K562 (cell line): ENCODE data around the gene RPL27. TPM values are rescaled to one million over a fixed set of nuclear protein-coding genes. Genes with fewer than 3 reads are reported as not detected.
A peak's percentile ranks its signal among the peaks of the same experiment; 100 is the strongest.

Experiments
- CAMTA2 ChIP-seq: fragments of 250-450 bp; sonication (Bioruptor Pico); conservative IDR thresholded peaks from 2 replicates; pipeline ENCODE4 v1.5.1; 2022
- CBX2 ChIP-seq: fragments of 200-600 bp; sonication (generic); IDR thresholded peaks from one replicate; pipeline ENCODE4 v1.6.1; 2012; ENCODE audit warnings: mild to moderate bottlenecking, low read length, inconsistent platforms; ENCODE audit not compliant: insufficient read depth, poor library complexity, severe bottlenecking
- FOS ChIP-seq: IDR thresholded peaks from 3 replicates; pipeline ENCODE4 v1.6.1; 2011; ENCODE audit not compliant: insufficient read length; ENCODE audit errors: extremely low read depth
- HIVEP1 ChIP-seq: fragments of 250-450 bp; sonication (Bioruptor Pico); IDR thresholded peaks from 2 replicates; pipeline ENCODE4 v1.4.0; 2020; ENCODE audit warnings: mild to moderate bottlenecking
- HNRNPK ChIP-seq: fragments of 200-400 bp; formaldehyde crosslinking; IDR thresholded peaks from one replicate; pipeline ENCODE4 v1.6.1; 2018; ENCODE audit warnings: mild to moderate bottlenecking, low read depth, low read length; ENCODE audit not compliant: poor library complexity, severe bottlenecking
- MED1 ChIP-seq: sonication (generic); formaldehyde crosslinking; IDR thresholded peaks from 2 replicates; pipeline ENCODE4 v1.8.1; 2023; ENCODE audit warnings: missing genetic modification reagents, borderline replicate concordance
- MIER1 ChIP-seq: fragments of 450-650 bp; IDR thresholded peaks from 2 replicates; pipeline ENCODE4 v1.6.1; 2016; ENCODE audit warnings: antibody characterized with exemption, mild to moderate bottlenecking, low read depth
- SRF ChIP-seq, 2 experiments: fragments of 250-450, 450-650 bp in 1 of 2; sonication (Bioruptor Pico) in 1 of 2; sonication (generic) in 1 of 2; formaldehyde crosslinking; IDR thresholded peaks; 2 replicates each; pipeline versions ENCODE4 v1.5.0 to v1.5.1; 2020 to 2022; ENCODE audit warnings: mild to moderate bottlenecking in 1 of 2, missing genetic modification reagents in 1 of 2
- TCFL5 ChIP-seq: fragments of 250-450 bp; sonication (Bioruptor Pico); conservative IDR thresholded peaks from 2 replicates; pipeline ENCODE4 v1.6.1; 2021; ENCODE audit warnings: mild to moderate bottlenecking, moderate library complexity, matching md5 sums
- ZC3H8 ChIP-seq: fragments of 450-650 bp; IDR thresholded peaks from 2 replicates; pipeline ENCODE4 v1.6.1; 2017
- ZNF551 ChIP-seq: fragments of 250-450 bp; sonication (Bioruptor Pico); IDR thresholded peaks from 2 replicates; pipeline ENCODE4 v1.5.0; 2021; ENCODE audit warnings: mild to moderate bottlenecking, moderate library complexity
- ZNF583 ChIP-seq: fragments of 250-450 bp; sonication (Bioruptor Pico); IDR thresholded peaks from 2 replicates; pipeline ENCODE4 v1.4.0; 2020
- ZNF586 ChIP-seq: fragments of 450-650 bp; formaldehyde crosslinking; conservative IDR thresholded peaks from 2 replicates; pipeline ENCODE4 v1.4.0; 2020; ENCODE audit warnings: mild to moderate bottlenecking, moderate library complexity
- polyA plus RNA-seq, 8 experiments: library from polyadenylated mRNA; depleted of rRNA in 4 of 8; stranded (reverse) in 5 of 8; unstranded in 3 of 8; fragments of >200 nt; fragmentation: Nextera tagmentation in 2 of 8; fragmentation: Illumina TruSeq in 1 of 8; extraction: Ambion mirVana in 2 of 8; extraction: Trizol in 1 of 8; gene quantifications; 2 replicates each; pipeline versions ENCODE4 v1.2.1 to v1.2.3, GENCODE V29; 2011 to 2014; ENCODE audit warnings: inconsistent platforms in 1 of 8, missing spikeins in 1 of 8
- total RNA-seq, 7 experiments: library from RNA; depleted of rRNA in 6 of 7; stranded (reverse); fragments of >200 nt in 6 of 7; fragmentation: Illumina TruSeq in 2 of 7; extraction: Trizol in 2 of 7; gene quantifications; 2 replicates each; pipeline versions ENCODE4 v1.2.1 to v1.2.3, GENCODE V29; 2011 to 2021; ENCODE audit warnings: low replicate concordance in 1 of 7
- TF ChIP-seq, protein P1 (sequence below), 2 experiments: fragments of 250-450 bp in 1 of 2; fragments of 450-650 bp in 1 of 2; sonication (Bioruptor Pico) in 1 of 2; IDR thresholded peaks; 2 replicates each; pipeline versions ENCODE4 v1.6.1 to v1.8.0; 2016 to 2021; ENCODE audit warnings: mild to moderate bottlenecking in 2 of 2, moderate library complexity in 2 of 2, missing compliant biosample characterization in 1 of 2, missing genetic modification characterization in 1 of 2
- TF ChIP-seq, protein P2 (sequence below), 2 experiments: fragments of 200-800 bp in 1 of 2; sonication (Bioruptor generic) in 1 of 2; sonication (generic) in 1 of 2; formaldehyde crosslinking in 1 of 2; IDR thresholded peaks in 1 of 2; conservative IDR thresholded peaks in 1 of 2; 2 replicates each; pipeline versions ENCODE4 v1.5.0 to v1.6.1; 2016 to 2020; ENCODE audit warnings: missing compliant biosample characterization in 1 of 2, missing genetic modification characterization in 1 of 2, missing genetic modification reagents in 1 of 2
- TF ChIP-seq, protein P3 (sequence below): fragments of 250-450 bp; sonication (Bioruptor Pico); IDR thresholded peaks from 2 replicates; pipeline ENCODE4 v1.4.0; 2020; ENCODE audit warnings: mild to moderate bottlenecking, moderate library complexity, borderline replicate concordance
- TF ChIP-seq, protein P4 (sequence below): IDR thresholded peaks from 2 replicates; pipeline ENCODE4 v1.6.1; 2011; ENCODE audit warnings: borderline replicate concordance, low read depth, mild to moderate bottlenecking, moderate library complexity, low read length; ENCODE audit not compliant: insufficient read depth, poor library complexity, severe bottlenecking

The RPL27 gene
- total and polyA plus RNA-seq, 9 of the 15 experiments (the other 6 are each of a cell fraction or from before 2014, with no cell fraction given), result 1,539 to 6,155 (median 3,710) TPM

DNA sequence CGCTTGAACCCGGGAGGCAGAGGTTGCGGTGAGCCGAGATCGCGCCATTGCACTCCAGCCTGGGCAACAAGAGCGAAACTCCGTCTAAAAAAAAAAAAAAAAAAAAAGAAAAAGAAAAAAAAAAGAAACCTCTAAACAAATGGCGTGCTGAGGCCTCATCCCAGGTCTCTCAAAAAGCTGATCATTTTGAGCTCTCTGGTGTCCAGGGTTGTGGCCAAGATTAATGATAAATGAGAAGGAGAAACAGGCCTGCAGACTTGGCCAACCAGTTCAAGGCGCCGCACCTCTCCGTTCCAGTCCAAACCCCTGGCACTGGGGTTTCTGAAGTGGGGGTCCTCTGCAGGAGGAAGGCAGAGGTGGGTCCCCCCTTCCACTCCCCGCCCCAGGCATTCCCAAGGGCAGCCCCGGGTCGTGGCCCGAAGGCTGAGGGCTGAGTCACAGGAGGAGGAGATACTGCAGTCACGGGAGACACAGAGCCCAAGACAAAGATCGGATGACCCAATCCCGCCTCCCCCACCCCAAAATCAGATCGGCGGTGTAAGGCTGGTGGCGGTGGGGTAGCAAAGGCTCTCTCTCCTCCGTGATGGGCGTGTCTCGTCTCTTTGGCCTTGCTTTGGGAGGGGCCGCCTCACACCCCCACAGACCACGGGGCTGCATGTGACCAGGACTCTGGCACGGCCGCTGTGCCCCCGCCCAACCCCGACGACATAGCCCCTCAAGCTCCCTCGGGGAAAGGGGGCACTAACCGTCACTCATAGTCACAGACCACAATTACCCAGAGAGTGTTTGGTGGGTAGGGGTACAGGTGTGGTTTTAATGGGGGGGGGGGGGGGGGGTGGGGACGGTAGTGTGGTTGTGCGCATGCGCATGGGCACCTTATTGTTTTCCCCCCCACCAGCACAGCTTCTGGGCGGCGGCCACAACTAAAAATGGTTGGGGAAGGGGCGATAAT lies 22.8 kb downstream of the RPL27 start (continued):
- TF ChIP-seq FOS (peak; percentile 10), HIVEP1 (CRISPR knock-in tag) (no peak), ZNF586 (no peak), ZNF583 (CRISPR knock-in tag) (no peak), TCFL5 (CRISPR knock-in tag) (no peak), ZNF551 (CRISPR knock-in tag) (no peak), MED1 (CRISPR knock-in tag) (no peak), SRF (CRISPR knock-in tag; IDR thresholded peaks at IDR 0.05) (no peak; a peak in 1 of 4 replicates), ZC3H8 (no peak), MIER1 (no peak), CBX2 (no peak), HNRNPK (no peak), CAMTA2 (CRISPR knock-in tag) (no peak)
- TF ChIP-seq, protein P1, sequence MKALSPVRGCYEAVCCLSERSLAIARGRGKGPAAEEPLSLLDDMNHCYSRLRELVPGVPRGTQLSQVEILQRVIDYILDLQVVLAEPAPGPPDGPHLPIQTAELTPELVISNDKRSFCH (CRISPR knock-in tag; IDR thresholded peaks at IDR 0.05), result no peak
- TF ChIP-seq, protein P1 (tag; IDR thresholded peaks at IDR 0.05), result 0 out of 2 replicates have a peak, but pooled peaks have one; percentile 28
- TF ChIP-seq, protein P2, sequence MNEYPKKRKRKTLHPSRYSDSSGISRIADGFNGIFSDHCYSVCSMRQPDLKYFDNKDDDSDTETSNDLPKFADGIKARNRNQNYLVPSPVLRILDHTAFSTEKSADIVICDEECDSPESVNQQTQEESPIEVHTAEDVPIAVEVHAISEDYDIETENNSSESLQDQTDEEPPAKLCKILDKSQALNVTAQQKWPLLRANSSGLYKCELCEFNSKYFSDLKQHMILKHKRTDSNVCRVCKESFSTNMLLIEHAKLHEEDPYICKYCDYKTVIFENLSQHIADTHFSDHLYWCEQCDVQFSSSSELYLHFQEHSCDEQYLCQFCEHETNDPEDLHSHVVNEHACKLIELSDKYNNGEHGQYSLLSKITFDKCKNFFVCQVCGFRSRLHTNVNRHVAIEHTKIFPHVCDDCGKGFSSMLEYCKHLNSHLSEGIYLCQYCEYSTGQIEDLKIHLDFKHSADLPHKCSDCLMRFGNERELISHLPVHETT (CRISPR knock-in tag; conservative IDR thresholded peaks at IDR 0.05 in 1 of 2, IDR thresholded peaks at IDR 0.05 in 1 of 2), result peak in 1 of 2 experiments; percentile 60; a peak in 1 of 4 replicates
- TF ChIP-seq, protein P3, sequence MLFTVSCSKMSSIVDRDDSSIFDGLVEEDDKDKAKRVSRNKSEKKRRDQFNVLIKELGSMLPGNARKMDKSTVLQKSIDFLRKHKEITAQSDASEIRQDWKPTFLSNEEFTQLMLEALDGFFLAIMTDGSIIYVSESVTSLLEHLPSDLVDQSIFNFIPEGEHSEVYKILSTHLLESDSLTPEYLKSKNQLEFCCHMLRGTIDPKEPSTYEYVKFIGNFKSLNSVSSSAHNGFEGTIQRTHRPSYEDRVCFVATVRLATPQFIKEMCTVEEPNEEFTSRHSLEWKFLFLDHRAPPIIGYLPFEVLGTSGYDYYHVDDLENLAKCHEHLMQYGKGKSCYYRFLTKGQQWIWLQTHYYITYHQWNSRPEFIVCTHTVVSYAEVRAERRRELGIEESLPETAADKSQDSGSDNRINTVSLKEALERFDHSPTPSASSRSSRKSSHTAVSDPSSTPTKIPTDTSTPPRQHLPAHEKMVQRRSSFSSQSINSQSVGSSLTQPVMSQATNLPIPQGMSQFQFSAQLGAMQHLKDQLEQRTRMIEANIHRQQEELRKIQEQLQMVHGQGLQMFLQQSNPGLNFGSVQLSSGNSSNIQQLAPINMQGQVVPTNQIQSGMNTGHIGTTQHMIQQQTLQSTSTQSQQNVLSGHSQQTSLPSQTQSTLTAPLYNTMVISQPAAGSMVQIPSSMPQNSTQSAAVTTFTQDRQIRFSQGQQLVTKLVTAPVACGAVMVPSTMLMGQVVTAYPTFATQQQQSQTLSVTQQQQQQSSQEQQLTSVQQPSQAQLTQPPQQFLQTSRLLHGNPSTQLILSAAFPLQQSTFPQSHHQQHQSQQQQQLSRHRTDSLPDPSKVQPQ (CRISPR knock-in tag), result no peak
- TF ChIP-seq, protein P4, sequence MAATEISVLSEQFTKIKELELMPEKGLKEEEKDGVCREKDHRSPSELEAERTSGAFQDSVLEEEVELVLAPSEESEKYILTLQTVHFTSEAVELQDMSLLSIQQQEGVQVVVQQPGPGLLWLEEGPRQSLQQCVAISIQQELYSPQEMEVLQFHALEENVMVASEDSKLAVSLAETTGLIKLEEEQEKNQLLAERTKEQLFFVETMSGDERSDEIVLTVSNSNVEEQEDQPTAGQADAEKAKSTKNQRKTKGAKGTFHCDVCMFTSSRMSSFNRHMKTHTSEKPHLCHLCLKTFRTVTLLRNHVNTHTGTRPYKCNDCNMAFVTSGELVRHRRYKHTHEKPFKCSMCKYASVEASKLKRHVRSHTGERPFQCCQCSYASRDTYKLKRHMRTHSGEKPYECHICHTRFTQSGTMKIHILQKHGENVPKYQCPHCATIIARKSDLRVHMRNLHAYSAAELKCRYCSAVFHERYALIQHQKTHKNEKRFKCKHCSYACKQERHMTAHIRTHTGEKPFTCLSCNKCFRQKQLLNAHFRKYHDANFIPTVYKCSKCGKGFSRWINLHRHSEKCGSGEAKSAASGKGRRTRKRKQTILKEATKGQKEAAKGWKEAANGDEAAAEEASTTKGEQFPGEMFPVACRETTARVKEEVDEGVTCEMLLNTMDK, result no peak
